A549 (cell line): ENCODE results near the gene CHD9. TPM values are rescaled to one million over a fixed set of nuclear protein-coding genes. Genes with fewer than 3 reads are reported as not detected.
A peak's percentile ranks its signal among the peaks of the same experiment; 100 is the strongest.

Experiments used
- ATAC-seq, 2 experiments: fragments of 200-7000 bp in 1 of 2; fragments of >200 bp in 1 of 2; cut with Nextera tagmentation in 1 of 2; cut with Tn5 transposase in 1 of 2; 3 replicates each; pipeline versions ENCODE4 v1.8.0 to v1.9.1; 2018 to 2020; ENCODE audit warnings: mild to moderate bottlenecking in 1 of 2, moderate library complexity in 1 of 2
- CTCF ChIA-PET: fragments of 300-600 bp; sonication (Branson Sonifier 250); formaldehyde crosslinking; extraction: SDS; loops from one replicate; lab custom pipeline; 2021; ENCODE audit warnings: antibody characterized with exemption, inconsistent platforms; lab: Yijun Ruan, JAX
- POLR2A ChIA-PET: fragments of 350-600 bp; formaldehyde crosslinking; extraction: SDS; loops from one replicate; lab custom pipeline; 2021; ENCODE audit warnings: antibody characterized with exemption, inconsistent platforms; lab: Yijun Ruan, JAX
- DNase-seq, 2 experiments: peaks; one replicate each; pipeline versions ENCODE4 v3.0.0 to v3.0.0-alpha.2; 2011 to 2016; ENCODE audit warnings: low read depth in 1 of 2, low spot score in 1 of 2
- FAIRE-seq: peaks from 2 replicates; lab custom pipeline; 2011; peaks lifted over from hg19 to GRCh38; lab: Jason Lieb, UNC
- H3K27ac ChIP-seq, 2 experiments: fragments of >200 bp; sonication (Bioruptor Twin); formaldehyde crosslinking; 3 replicates each; pipeline ENCODE4 v1.5.1; 2016 to 2017
- H3K4me1 ChIP-seq: fragments of >200 bp; sonication (Bioruptor Twin); formaldehyde crosslinking; 3 replicates; pipeline ENCODE4 v1.6.1; 2016
- H3K4me2 ChIP-seq: fragments of >200 bp; sonication (Bioruptor Twin); formaldehyde crosslinking; 3 replicates; pipeline ENCODE4 v1.6.1; 2016
- H3K4me3 ChIP-seq: fragments of >200 bp; sonication (Bioruptor Twin); formaldehyde crosslinking; 3 replicates; pipeline ENCODE4 v1.5.1; 2016
- H3K9me3 ChIP-seq: fragments of >200 bp; sonication (Bioruptor Twin); formaldehyde crosslinking; 3 replicates; pipeline ENCODE4 v1.6.1; 2016
- CBX2 ChIP-seq: fragments of 200-600 bp; sonication (generic); IDR thresholded peaks from 2 replicates; pipeline ENCODE4 v1.6.1; 2016; ENCODE audit warnings: low read depth, mild to moderate bottlenecking, borderline replicate concordance
- CEBPB ChIP-seq, 2 experiments: fragments of >200 bp in 1 of 2; sonication (Bioruptor Twin) in 1 of 2; formaldehyde crosslinking in 1 of 2; IDR thresholded peaks; 2 replicates each; pipeline ENCODE4 v1.6.1; 2012 to 2016
- CHD2 ChIP-seq: fragments of 150-350 bp; IDR thresholded peaks from 2 replicates; pipeline ENCODE4 v1.6.1; 2014; ENCODE audit warnings: low read length; ENCODE audit not compliant: partially characterized antibody
- EHF ChIP-seq: fragments of 250-450 bp; sonication (Bioruptor Pico); IDR thresholded peaks from 2 replicates; pipeline ENCODE4 v1.5.0; 2020; ENCODE audit warnings: mild to moderate bottlenecking
- EHMT2 ChIP-seq: fragments of 200-600 bp; sonication (generic); IDR thresholded peaks from 2 replicates; pipeline ENCODE4 v1.6.1; 2016; ENCODE audit warnings: antibody characterized with exemption, low read depth, mild to moderate bottlenecking, moderate library complexity
- EP300 ChIP-seq, 2 experiments: fragments of >200 bp; sonication (Bioruptor Twin); formaldehyde crosslinking; IDR thresholded peaks; 2 replicates in 1 of 2; 3 replicates in 1 of 2; pipeline ENCODE4 v1.6.1; 2016 to 2017
- FOSB ChIP-seq: fragments of 250-450 bp; sonication (Bioruptor Pico); IDR thresholded peaks from 2 replicates; pipeline ENCODE4 v1.5.0; 2020; ENCODE audit warnings: mild to moderate bottlenecking, moderate library complexity
- FOSL2 ChIP-seq, 2 experiments: fragments of 450-650 bp in 1 of 2; fragments of >200 bp in 1 of 2; sonication (Bioruptor Twin) in 1 of 2; formaldehyde crosslinking; IDR thresholded peaks; 2 replicates each; pipeline versions ENCODE4 v1.5.0 to v1.6.1; 2016 to 2020; ENCODE audit warnings: mild to moderate bottlenecking in 1 of 2, moderate library complexity in 1 of 2
- GATA3 ChIP-seq: IDR thresholded peaks from 2 replicates; pipeline ENCODE4 v1.6.1; 2012; ENCODE audit warnings: borderline replicate concordance
- HEYL ChIP-seq: fragments of 250-450 bp; sonication (Bioruptor Pico); IDR thresholded peaks from 2 replicates; pipeline ENCODE4 v1.8.0; 2021; ENCODE audit warnings: mild to moderate bottlenecking, moderate library complexity
- HOXB13 ChIP-seq: fragments of 250-450 bp; sonication (Bioruptor Pico); IDR thresholded peaks from 2 replicates; pipeline ENCODE4 v1.5.0; 2020; ENCODE audit warnings: low read depth, mild to moderate bottlenecking, moderate library complexity
- JUN ChIP-seq, 2 experiments: fragments of >200 bp; sonication (Bioruptor Twin); formaldehyde crosslinking; IDR thresholded peaks; 2 replicates in 1 of 2; 3 replicates in 1 of 2; pipeline ENCODE4 v1.6.1; 2016 to 2017
- JUNB ChIP-seq: fragments of >200 bp; sonication (Bioruptor Twin); formaldehyde crosslinking; IDR thresholded peaks from 2 replicates; pipeline ENCODE4 v1.6.1; 2016
- KDM1A ChIP-seq: fragments of 200-600 bp; sonication (generic); IDR thresholded peaks from 2 replicates; pipeline ENCODE4 v1.6.1; 2016; ENCODE audit warnings: low read depth, mild to moderate bottlenecking
- KDM5A ChIP-seq: fragments of 200-600 bp; sonication (generic); IDR thresholded peaks from 2 replicates; pipeline ENCODE4 v1.6.1; 2016; ENCODE audit warnings: antibody characterized with exemption, mild to moderate bottlenecking
- MAFK ChIP-seq: fragments of 450-650 bp; IDR thresholded peaks from 2 replicates; pipeline ENCODE4 v1.6.1; 2014; ENCODE audit not compliant: partially characterized antibody
- MAZ ChIP-seq: fragments of 150-350 bp; IDR thresholded peaks from 2 replicates; pipeline ENCODE4 v1.6.1; 2014; ENCODE audit warnings: antibody characterized with exemption, low read depth, low read length, borderline replicate concordance
- NPAS2 ChIP-seq: fragments of 250-450 bp; sonication (Bioruptor Pico); IDR thresholded peaks from 2 replicates; pipeline ENCODE4 v1.8.0; 2022; ENCODE audit warnings: mild to moderate bottlenecking, moderate library complexity, borderline replicate concordance
- POLR2A ChIP-seq: IDR thresholded peaks from 2 replicates; pipeline ENCODE4 v1.6.1; 2012; ENCODE audit warnings: mild to moderate bottlenecking, low read length
- POLR2AphosphoS2 ChIP-seq: conservative IDR thresholded peaks from 2 replicates; pipeline ENCODE4 v1.6.1; 2012; ENCODE audit warnings: low read length, improper control_type of control experiment, inconsistent platforms
- TFCP2L1 ChIP-seq: fragments of 250-450 bp; sonication (Bioruptor Pico); IDR thresholded peaks from 2 replicates; pipeline ENCODE4 v1.5.0; 2021; ENCODE audit warnings: mild to moderate bottlenecking
- TP53 ChIP-seq: fragments of 250-450 bp; sonication (Bioruptor Pico); IDR thresholded peaks from 2 replicates; pipeline ENCODE4 v1.5.0; 2021; ENCODE audit warnings: mild to moderate bottlenecking, moderate library complexity
- ZC3H11A ChIP-seq: fragments of 450-650 bp; IDR thresholded peaks from 2 replicates; pipeline ENCODE4 v1.6.1; 2014; ENCODE audit warnings: antibody characterized with exemption, mild to moderate bottlenecking
- WGBS: methylation state at CpG from one replicate; pipeline ENCODE4 v1.1.6; 2017; ENCODE audit errors: missing lambda C conversion rate; 5-methylcytosine and 5-hydroxymethylcytosine counted together
- polyA plus RNA-seq, 4 experiments: library from polyadenylated mRNA; depleted of rRNA in 3 of 4; stranded (reverse); fragments of >200 nt; fragmentation: RNase III in 1 of 4; extraction: RNeasy Plus Mini Kit Qiagen cat#74134 plus additional on column Dnase treatment in 1 of 4; gene quantifications; 2 replicates in 3 of 4; 3 replicates in 1 of 4; pipeline ENCODE4 v1.2.3, GENCODE V29; 2011 to 2017
- TF ChIP-seq, protein P1 (sequence below): IDR thresholded peaks from 2 replicates; pipeline ENCODE4 v1.6.1; 2012
- TF ChIP-seq, protein P2 (sequence below): fragments of >200 bp; sonication (Bioruptor Twin); formaldehyde crosslinking; IDR thresholded peaks from 2 replicates; pipeline ENCODE4 v1.6.1; 2016

CHD9 gene
- polyA plus RNA-seq, 2 of the 4 experiments (the other 2 are of a cell fraction), result 17.8 to 51.6 TPM

DNA sequence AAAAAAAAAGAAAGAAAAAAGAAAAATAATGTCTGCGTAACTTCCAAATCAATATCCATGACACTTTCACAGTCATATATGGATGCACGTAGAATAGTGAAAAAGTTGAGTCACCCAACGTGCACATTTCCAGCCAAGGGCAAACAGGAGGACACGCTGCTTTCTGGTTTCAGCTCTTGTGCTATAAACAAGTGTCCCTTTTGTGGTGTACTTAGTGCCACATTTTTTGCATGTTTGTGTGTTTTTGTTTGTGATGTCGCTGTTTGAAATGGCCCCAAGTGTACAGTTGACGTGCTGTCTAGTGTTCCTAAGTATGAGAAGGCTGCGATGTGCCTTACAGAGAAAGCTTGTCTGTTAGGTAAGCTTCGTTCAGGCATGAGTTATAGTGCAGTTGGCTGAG is 2.9 kb downstream of the CHD9 start:
- H3K27ac ChIP-seq, result no peak overlapping the region; a peak in 1 of 6 replicates
- DNase-seq (no peak), ATAC-seq (no peak), FAIRE-seq (no peak)
- CTCF ChIA-PET, result interaction anchor here (0.9 to 5.2 kb wide), 5 partner anchors 44 to 226 kb away, joined by 3 to 49 read pairs (median 12); no protein-coding TSS in a partner anchor
- H3K9me3 ChIP-seq, result no peaks in the 10 kb centered on the region
- 92% methylated on average over 8 of the region's 8 CpGs for WGBS
- no peak overlapping the region; the same call in 2 of the 3 replicates for H3K4me2 ChIP-seq
- TF ChIP-seq MAFK (no peak), CHD2 (no peak), MAZ (no peak), POLR2A (no peak), HOXB13 (CRISPR knock-in tag) (no peak)
- no peak overlapping the region for H3K4me3 ChIP-seq
- POLR2A ChIA-PET, result interaction anchor here (0.7 kb wide), 1 partner anchor 114 kb away, joined by 3 read pairs; no protein-coding TSS in a partner anchor
- peaks cover 57% of the 10 kb centered on the region for H3K4me1 ChIP-seq

DNA sequence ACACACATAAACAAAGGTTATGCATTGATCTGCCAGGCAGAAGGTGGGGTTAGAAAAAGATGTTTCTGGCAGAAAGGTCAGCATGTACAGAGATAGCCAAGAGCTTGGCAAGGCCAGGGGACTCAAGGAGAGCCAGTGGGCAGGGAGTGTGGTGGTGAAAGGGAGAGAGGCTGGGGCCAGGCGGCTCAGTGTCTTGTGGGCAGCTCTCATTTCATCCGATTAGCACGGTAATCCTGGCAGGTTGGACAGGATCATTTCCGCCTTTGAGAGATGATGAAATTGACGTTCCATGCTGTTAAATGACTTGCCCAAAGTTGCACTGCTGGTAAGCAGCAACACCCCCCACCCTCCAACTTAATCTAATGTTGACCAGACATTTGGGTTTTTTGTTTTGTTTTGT is 3.6 kb downstream of the CHD9 start:
- peak overlapping the region in 1 of 2 experiments; percentile 8; a peak in 2 of 6 replicates for H3K27ac ChIP-seq
- TF ChIP-seq GATA3 (no peak), TFCP2L1 (CRISPR knock-in tag) (no peak), POLR2AphosphoS2 (no peak), HEYL (no peak), NPAS2 (CRISPR knock-in tag) (no peak), TP53 (CRISPR knock-in tag) (no peak)
- TF ChIP-seq, all 56 proteins: peak for 0
- ATAC-seq, result no peak
- H3K4me1 ChIP-seq, result peaks cover 53% of the 10 kb centered on the region
- H3K4me3 ChIP-seq, result no peak overlapping the region
- FAIRE-seq, result no peak
- no peaks in the 10 kb centered on the region for H3K9me3 ChIP-seq
- no peak overlapping the region for H3K4me2 ChIP-seq
- CTCF ChIA-PET, result interaction anchor here (0.9 to 5.2 kb wide), 3 partner anchors 43 to 225 kb away, joined by 3 to 49 read pairs (median 12); no protein-coding TSS in a partner anchor
- POLR2A ChIA-PET, result no interaction called here
- DNase-seq, result no peak
- WGBS, result 97% methylated on average over 5 of the region's 5 CpGs

- 91% methylated on average over 5 of the region's 5 CpGs for WGBS
- TF ChIP-seq FOSB (CRISPR knock-in tag) (no peak), TP53 (CRISPR knock-in tag) (no peak), CEBPB (IDR thresholded peaks at IDR 0.05) (no peak), HEYL (no peak), FOSL2 (IDR thresholded peaks at IDR 0.05) (no peak), FOSL2 (CRISPR knock-in tag; IDR thresholded peaks at IDR 0.05) (no peak), KDM1A (no peak), NPAS2 (CRISPR knock-in tag) (no peak), EP300 (IDR thresholded peaks at IDR 0.05) (no peak), TFCP2L1 (CRISPR knock-in tag) (no peak), EHF (CRISPR knock-in tag) (no peak)
- TF ChIP-seq, protein P1, sequence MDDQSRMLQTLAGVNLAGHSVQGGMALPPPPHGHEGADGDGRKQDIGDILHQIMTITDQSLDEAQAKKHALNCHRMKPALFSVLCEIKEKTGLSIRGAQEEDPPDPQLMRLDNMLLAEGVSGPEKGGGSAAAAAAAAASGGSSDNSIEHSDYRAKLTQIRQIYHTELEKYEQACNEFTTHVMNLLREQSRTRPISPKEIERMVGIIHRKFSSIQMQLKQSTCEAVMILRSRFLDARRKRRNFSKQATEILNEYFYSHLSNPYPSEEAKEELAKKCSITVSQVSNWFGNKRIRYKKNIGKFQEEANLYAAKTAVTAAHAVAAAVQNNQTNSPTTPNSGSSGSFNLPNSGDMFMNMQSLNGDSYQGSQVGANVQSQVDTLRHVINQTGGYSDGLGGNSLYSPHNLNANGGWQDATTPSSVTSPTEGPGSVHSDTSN, result no peak
- no peak for DNase-seq
- no peak for FAIRE-seq
- Histone ChIP-seq H3K4me3 (no peak overlapping the region), H3K27ac (no peak overlapping the region), H3K9me3 (no peaks in the 10 kb centered on the region), H3K4me1 (peaks cover 48% of the 10 kb centered on the region), H3K4me2 (no peak overlapping the region)
- CTCF ChIA-PET, result no interaction called here
- POLR2A ChIA-PET, result no interaction called here
- ATAC-seq, result no peak
These were observed 4.1 kb downstream of the CHD9 start for GRCh38 chr16:53058882-53059281.

GRCh38 chr16:53059672-53060071 is 4.9 kb downstream of the CHD9 start:
- Histone ChIP-seq H3K9me3 (no peaks in the 10 kb centered on the region), H3K4me1 (peaks cover 41% of the 10 kb centered on the region), H3K4me2 (no peak overlapping the region), H3K4me3 (no peak overlapping the region), H3K27ac (no peak overlapping the region)
- POLR2A ChIA-PET, result no interaction called here
- DNase-seq (no peak), FAIRE-seq (no peak), ATAC-seq (no peak)
- CTCF ChIA-PET, result interaction anchor here (1.0 to 1.4 kb wide), 3 partner anchors 19 to 148 kb away, joined by 3 to 4 read pairs (median 4); no protein-coding TSS in a partner anchor
- 94% methylated on average over 7 of the region's 7 CpGs for WGBS
- no peak for TF ChIP-seq EHMT2
- TF ChIP-seq CBX2, result no peak
- no peak for TF ChIP-seq TP53 (CRISPR knock-in tag)
- TF ChIP-seq FOSB (CRISPR knock-in tag), result no peak
- no peak for TF ChIP-seq KDM5A
- no peak for TF ChIP-seq GATA3
- TF ChIP-seq, protein P2, sequence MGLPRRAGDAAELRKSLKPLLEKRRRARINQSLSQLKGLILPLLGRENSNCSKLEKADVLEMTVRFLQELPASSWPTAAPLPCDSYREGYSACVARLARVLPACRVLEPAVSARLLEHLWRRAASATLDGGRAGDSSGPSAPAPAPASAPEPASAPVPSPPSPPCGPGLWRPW, result no peak
- no peak for TF ChIP-seq MAFK
- TF ChIP-seq ZC3H11A, result no peak
- no peak for TF ChIP-seq JUN (IDR thresholded peaks at IDR 0.05)
- TF ChIP-seq, protein P1, result no peak
- no peak for TF ChIP-seq JUNB
- TF ChIP-seq, all 56 proteins: peak for 0
